ENCODE measurements around the gene RABGEF1. TPM values are rescaled to one million over a fixed set of nuclear protein-coding genes. Genes with fewer than 3 reads are reported as not detected.

RABGEF1 gene
- total and polyA plus RNA-seq, 2 experiments from 2014 or later, result 16.3 to 28.1 TPM

GRCh38 chr7:66720561-66720960 lies 20.0 kb upstream of the RABGEF1 start:
- H3K27me3 ChIP-seq, result no peaks in the 10 kb centered on the region
- WGBS (ENCODE audit: low lambda C conversion rate, missing lambda C conversion rate), result 100% methylated on average over 1 of the region's 1 CpG
- H3K27ac ChIP-seq, result no peak overlapping the region
- H3K79me2 ChIP-seq, result no peaks in the 10 kb centered on the region
- H3K4me3 ChIP-seq, result no peak overlapping the region
- DNase-seq (ENCODE audit: low spot score), result no peak
- peaks cover 20% of the 10 kb centered on the region for H3K9me3 ChIP-seq (ENCODE audit: low read depth)
- no peak overlapping the region for H3K4me2 ChIP-seq
- H4K20me1 ChIP-seq (ENCODE audit: insufficient read depth, poor library complexity, severe bottlenecking), result no peaks in the 10 kb centered on the region
- no peak overlapping the region for H2AFZ ChIP-seq
- no peaks in the 10 kb centered on the region for H3K36me3 ChIP-seq (replicated peaks; ENCODE audit: insufficient read depth, low read depth)
- H3K4me1 ChIP-seq (ENCODE audit: insufficient read depth), result no peaks in the 10 kb centered on the region
- TF ChIP-seq EZH2 (IDR thresholded peaks at IDR 0.05; ENCODE audit: borderline replicate concordance) (no peak), EZH2phosphoT487 (IDR thresholded peaks at IDR 0.05; ENCODE audit: low read depth, severe bottlenecking, unreplicated experiment) (no peak)
- TF ChIP-seq, protein P1, sequence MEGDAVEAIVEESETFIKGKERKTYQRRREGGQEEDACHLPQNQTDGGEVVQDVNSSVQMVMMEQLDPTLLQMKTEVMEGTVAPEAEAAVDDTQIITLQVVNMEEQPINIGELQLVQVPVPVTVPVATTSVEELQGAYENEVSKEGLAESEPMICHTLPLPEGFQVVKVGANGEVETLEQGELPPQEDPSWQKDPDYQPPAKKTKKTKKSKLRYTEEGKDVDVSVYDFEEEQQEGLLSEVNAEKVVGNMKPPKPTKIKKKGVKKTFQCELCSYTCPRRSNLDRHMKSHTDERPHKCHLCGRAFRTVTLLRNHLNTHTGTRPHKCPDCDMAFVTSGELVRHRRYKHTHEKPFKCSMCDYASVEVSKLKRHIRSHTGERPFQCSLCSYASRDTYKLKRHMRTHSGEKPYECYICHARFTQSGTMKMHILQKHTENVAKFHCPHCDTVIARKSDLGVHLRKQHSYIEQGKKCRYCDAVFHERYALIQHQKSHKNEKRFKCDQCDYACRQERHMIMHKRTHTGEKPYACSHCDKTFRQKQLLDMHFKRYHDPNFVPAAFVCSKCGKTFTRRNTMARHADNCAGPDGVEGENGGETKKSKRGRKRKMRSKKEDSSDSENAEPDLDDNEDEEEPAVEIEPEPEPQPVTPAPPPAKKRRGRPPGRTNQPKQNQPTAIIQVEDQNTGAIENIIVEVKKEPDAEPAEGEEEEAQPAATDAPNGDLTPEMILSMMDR (IDR thresholded peaks at IDR 0.05; ENCODE audit: poor library complexity), result no peak
- no peaks in the 10 kb centered on the region for H3K9me2 ChIP-seq (replicated peaks; ENCODE audit: insufficient read depth)

GRCh38 chr7:66725843-66726242 lies 14.7 kb upstream of the RABGEF1 start:
- DNase-seq (ENCODE audit: low spot score), result no peak
- no peak for TF ChIP-seq EZH2 (IDR thresholded peaks at IDR 0.05; ENCODE audit: borderline replicate concordance)
- no peak for TF ChIP-seq EZH2phosphoT487 (IDR thresholded peaks at IDR 0.05; ENCODE audit: low read depth, severe bottlenecking, unreplicated experiment)
- TF ChIP-seq, protein P1 (IDR thresholded peaks at IDR 0.05; ENCODE audit: poor library complexity), result no peak
- Histone ChIP-seq H3K4me2 (no peak overlapping the region), H3K9me3 (ENCODE audit: low read depth) (peaks cover 20% of the 10 kb centered on the region), H2AFZ (no peak overlapping the region), H3K9me2 (replicated peaks; ENCODE audit: insufficient read depth) (no peaks in the 10 kb centered on the region), H3K27me3 (no peaks in the 10 kb centered on the region), H3K79me2 (no peaks in the 10 kb centered on the region), H3K27ac (no peak overlapping the region), H3K36me3 (replicated peaks; ENCODE audit: insufficient read depth, low read depth) (no peaks in the 10 kb centered on the region), H3K4me3 (no peak overlapping the region), H3K4me1 (ENCODE audit: insufficient read depth) (no peaks in the 10 kb centered on the region), H4K20me1 (ENCODE audit: insufficient read depth, poor library complexity, severe bottlenecking) (no peaks in the 10 kb centered on the region)
- 89% methylated on average over 2 of the region's 2 CpGs for WGBS (ENCODE audit: low lambda C conversion rate, missing lambda C conversion rate)

GRCh38 chr7:66727058-66727457 lies 13.5 kb upstream of the RABGEF1 start:
- H3K4me3 ChIP-seq, result no peak overlapping the region
- no peaks in the 10 kb centered on the region for H3K9me2 ChIP-seq (replicated peaks; ENCODE audit: insufficient read depth)
- DNase-seq (ENCODE audit: low spot score), result no peak
- no peaks in the 10 kb centered on the region for H3K79me2 ChIP-seq
- H3K27me3 ChIP-seq, result no peaks in the 10 kb centered on the region
- WGBS (ENCODE audit: low lambda C conversion rate, missing lambda C conversion rate), result 94% methylated on average over 3 of the region's 3 CpGs
- H3K27ac ChIP-seq, result no peak overlapping the region
- H3K9me3 ChIP-seq (ENCODE audit: low read depth), result peaks cover 20% of the 10 kb centered on the region
- H3K4me1 ChIP-seq (ENCODE audit: insufficient read depth), result no peaks in the 10 kb centered on the region
- no peak overlapping the region for H3K4me2 ChIP-seq
- no peak overlapping the region for H2AFZ ChIP-seq
- no peaks in the 10 kb centered on the region for H4K20me1 ChIP-seq (ENCODE audit: insufficient read depth, poor library complexity, severe bottlenecking)
- TF ChIP-seq EZH2 (IDR thresholded peaks at IDR 0.05; ENCODE audit: borderline replicate concordance) (no peak), EZH2phosphoT487 (IDR thresholded peaks at IDR 0.05; ENCODE audit: low read depth, severe bottlenecking, unreplicated experiment) (no peak)
- TF ChIP-seq, protein P1 (IDR thresholded peaks at IDR 0.05; ENCODE audit: poor library complexity), result no peak
- no peaks in the 10 kb centered on the region for H3K36me3 ChIP-seq (replicated peaks; ENCODE audit: insufficient read depth, low read depth)

DNA sequence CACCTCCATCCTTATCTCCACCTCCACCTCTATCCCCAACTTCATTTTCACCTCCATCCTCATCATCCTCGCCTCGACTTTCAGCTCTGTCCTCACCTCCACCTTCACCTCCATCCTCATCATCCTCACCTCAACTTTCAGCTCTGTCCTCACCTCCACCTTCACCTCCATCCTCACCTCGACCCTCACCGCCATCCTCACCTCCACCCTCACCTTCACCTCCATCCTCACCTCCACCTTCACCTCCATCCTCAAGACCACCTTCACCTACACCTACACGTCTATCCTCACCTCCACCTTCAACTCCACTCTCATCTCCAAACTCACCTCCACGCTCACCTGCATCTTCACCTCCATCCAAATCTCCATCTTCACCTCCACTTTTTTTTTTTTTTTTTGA lies 12.0 kb upstream of the RABGEF1 start:
- peaks cover 18% of the 10 kb centered on the region for H3K9me3 ChIP-seq (ENCODE audit: low read depth)
- H3K36me3 ChIP-seq (replicated peaks; ENCODE audit: insufficient read depth, low read depth), result no peaks in the 10 kb centered on the region
- no peak overlapping the region for H3K4me3 ChIP-seq
- 87% methylated on average over 6 of the region's 6 CpGs for WGBS (ENCODE audit: low lambda C conversion rate, missing lambda C conversion rate)
- no peaks in the 10 kb centered on the region for H3K9me2 ChIP-seq (replicated peaks; ENCODE audit: insufficient read depth)
- TF ChIP-seq, protein P1 (IDR thresholded peaks at IDR 0.05; ENCODE audit: poor library complexity), result no peak
- TF ChIP-seq EZH2phosphoT487 (IDR thresholded peaks at IDR 0.05; ENCODE audit: low read depth, severe bottlenecking, unreplicated experiment) (no peak), EZH2 (IDR thresholded peaks at IDR 0.05; ENCODE audit: borderline replicate concordance) (no peak)
- no peaks in the 10 kb centered on the region for H3K27me3 ChIP-seq
- no peaks in the 10 kb centered on the region for H3K79me2 ChIP-seq
- no peaks in the 10 kb centered on the region for H4K20me1 ChIP-seq (ENCODE audit: insufficient read depth, poor library complexity, severe bottlenecking)
- no peak overlapping the region for H2AFZ ChIP-seq
- H3K4me1 ChIP-seq (ENCODE audit: insufficient read depth), result no peaks in the 10 kb centered on the region
- no peak overlapping the region for H3K4me2 ChIP-seq
- DNase-seq (ENCODE audit: low spot score), result no peak
- no peak overlapping the region for H3K27ac ChIP-seq

Data from hepatocyte (in vitro differentiated cells).